SK-N-SH treated with all-trans-retinoic acid at 6 μM for 48 hours (cell line): ENCODE results near the gene SFRP2.

ENCODE experiments used
- ARNTL ChIP-seq: fragments of 450-650 bp; formaldehyde crosslinking; IDR thresholded peaks from 2 replicates; pipeline ENCODE4 v1.5.0; 2020; ENCODE audit warnings: low read depth, mild to moderate bottlenecking, moderate library complexity, borderline replicate concordance
- CREB5 ChIP-seq: fragments of 250-450 bp; sonication (Bioruptor Pico); IDR thresholded peaks from 2 replicates; pipeline ENCODE4 v1.5.1; 2020; ENCODE audit warnings: low read depth, mild to moderate bottlenecking, moderate library complexity
- CSRNP3 ChIP-seq: fragments of 250-450 bp; sonication (Bioruptor Pico); IDR thresholded peaks from 2 replicates; pipeline ENCODE4 v1.5.1; 2021; ENCODE audit warnings: mild to moderate bottlenecking, moderate library complexity
- ISL1 ChIP-seq: fragments of 250-450 bp; sonication (Bioruptor Pico); IDR thresholded peaks from 2 replicates; pipeline ENCODE4 v2.1.2; 2022; ENCODE audit warnings: mild to moderate bottlenecking, moderate library complexity
- RARB ChIP-seq: fragments of 250-450 bp; sonication (Bioruptor Pico); IDR thresholded peaks from 2 replicates; pipeline ENCODE4 v1.8.0; 2021; ENCODE audit warnings: mild to moderate bottlenecking, moderate library complexity
- TCF4 ChIP-seq: fragments of 250-450 bp; sonication (Bioruptor Pico); IDR thresholded peaks from 2 replicates; pipeline ENCODE4 v1.8.0; 2021; ENCODE audit warnings: mild to moderate bottlenecking, moderate library complexity, borderline replicate concordance
- TSHZ2 ChIP-seq: fragments of 250-450 bp; sonication (Bioruptor Pico); IDR thresholded peaks from 2 replicates; pipeline ENCODE4 v1.5.0; 2020; ENCODE audit warnings: mild to moderate bottlenecking, moderate library complexity
- ZNF565 ChIP-seq: fragments of 450-650 bp; formaldehyde crosslinking; conservative IDR thresholded peaks from 2 replicates; pipeline ENCODE4 v1.5.0; 2020; ENCODE audit warnings: low read depth, mild to moderate bottlenecking, moderate library complexity

GRCh38 chr4:153838564-153838963, 49.7 kb upstream of the SFRP2 start:
- TF ChIP-seq CSRNP3 = no peak
- TF ChIP-seq CREB5 (CRISPR knock-in tag) = no peak
- TF ChIP-seq TCF4 (CRISPR knock-in tag) = no peak
- TF ChIP-seq RARB (CRISPR knock-in tag) = no peak
- TF ChIP-seq TSHZ2 (CRISPR knock-in tag) = no peak
- TF ChIP-seq ISL1 (CRISPR knock-in tag) = no peak
- no peak for TF ChIP-seq ARNTL (CRISPR knock-in tag)
- no peak for TF ChIP-seq ZNF565 (CRISPR knock-in tag)
